Activated CD8-positive, alpha-beta memory T cell treated with anti-CD3 and anti-CD28 coated beads, Interleukin-2, amount 10 ng/mL, durations not matched to agents 7 days and 5 days (primary cell): ENCODE measurements around the gene BUD31. TPM values are rescaled to one million over a fixed set of nuclear protein-coding genes. Genes with fewer than 3 reads are reported as not detected.
"Not testable (repeated sequence)": the region's sequence is repeated elsewhere in the genome, so short reads cannot be mapped to it uniquely, and the experiment has no call there.

ENCODE experiments used
- ATAC-seq: fragments of 150-1000 bp; cut with Tn5 transposase; one replicate; pipeline ENCODE4 v1.10.0; 2021; ENCODE audit warnings: moderate library complexity
- CTCF ChIA-PET: fragments of 350-600 bp; sonication (Branson Sonifier 250); formaldehyde crosslinking; loops from one replicate; lab custom pipeline; 2021; ENCODE audit warnings: antibody characterized with exemption; lab: Charles Lee
- DNase-seq: peaks from one replicate; pipeline ENCODE4 v3.0.0-alpha.2; 2020
- H3K27ac Mint-ChIP-seq: one replicate; pipeline ENCODE4 v1.8.0; 2021; ENCODE audit warnings: mild to moderate bottlenecking, mixed read lengths
- H3K27me3 Mint-ChIP-seq: one replicate; pipeline ENCODE4 v1.8.0; 2021; ENCODE audit warnings: mixed read lengths
- H3K36me3 Mint-ChIP-seq: one replicate; pipeline ENCODE4 v1.8.0; 2021; ENCODE audit warnings: mild to moderate bottlenecking, mixed read lengths
- H3K4me1 Mint-ChIP-seq: one replicate; pipeline ENCODE4 v1.8.0; 2021; ENCODE audit warnings: mixed read lengths
- H3K4me3 Mint-ChIP-seq: one replicate; pipeline ENCODE4 v1.8.0; 2021; ENCODE audit warnings: mild to moderate bottlenecking, moderate library complexity, mixed read lengths
- H3K9me3 Mint-ChIP-seq: one replicate; pipeline ENCODE4 v1.8.0; 2022; ENCODE audit warnings: low read depth, mixed read lengths
- total RNA-seq, 2 experiments: library from RNA; stranded (reverse); gene quantifications; one replicate each; pipeline ENCODE4 v1.2.3, GENCODE V29; 2021

BUD31 gene
- total RNA-seq, 2 experiments from 2014 or later, result 116 to 138 TPM

GRCh38 chr7:99410635-99411034 is 1.9 kb downstream of the BUD31 start:
- no peaks in the 10 kb centered on the region for H3K9me3 Mint-ChIP-seq
- peak overlapping the region; percentile 96 for H3K4me3 Mint-ChIP-seq
- peaks cover 33% of the 10 kb centered on the region for H3K36me3 Mint-ChIP-seq
- peaks cover 43% of the 10 kb centered on the region for H3K4me1 Mint-ChIP-seq
- no peaks in the 10 kb centered on the region for H3K27me3 Mint-ChIP-seq
- CTCF ChIA-PET, result no interaction called here
- peak overlapping the region; percentile 58 for H3K27ac Mint-ChIP-seq
- ATAC-seq (no peak), DNase-seq (no peak)

DNA sequence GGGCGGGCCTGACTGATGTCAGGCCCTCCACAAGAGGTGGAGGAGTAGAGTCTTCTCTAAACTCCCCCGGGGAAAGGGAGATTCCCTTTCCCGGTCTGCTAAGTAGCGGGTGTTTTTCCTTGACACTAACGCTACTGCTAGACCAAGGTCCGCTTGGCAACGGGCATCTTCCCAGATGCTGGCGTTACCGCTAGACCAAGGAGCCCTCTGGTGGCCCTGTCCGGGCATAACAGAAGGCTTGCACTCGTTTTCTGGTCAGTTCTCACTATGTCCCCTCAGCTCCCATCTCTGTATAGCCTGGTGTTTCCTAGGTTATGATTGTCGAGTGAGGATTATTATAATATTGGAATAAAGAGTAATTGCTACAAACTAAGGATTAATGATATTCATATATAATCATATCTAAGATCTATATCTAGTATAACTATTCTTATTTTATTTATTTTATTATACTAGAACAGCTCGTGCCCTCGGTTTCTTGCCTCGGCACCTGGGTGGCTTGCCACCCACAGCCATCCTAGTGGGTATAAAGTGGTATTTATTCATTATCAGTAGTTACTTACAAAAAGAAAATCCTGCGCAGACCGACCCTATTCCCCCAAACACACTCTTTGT is 6.9 kb downstream of the BUD31 start:
- CTCF ChIA-PET, result interaction anchor here (0.8 to 1.8 kb wide), 6 partner anchors 8 to 102 kb away, joined by 3 to 6 read pairs (median 3); partner anchors contain the start of genes CPSF4 and PTCD1
- H3K27ac Mint-ChIP-seq, ATAC-seq, H3K27me3 Mint-ChIP-seq, DNase-seq, H3K4me3 Mint-ChIP-seq, H3K9me3 Mint-ChIP-seq: not testable (repeated sequence)
- H3K36me3 Mint-ChIP-seq, result peaks cover 55% of the 10 kb centered on the region
- peaks cover 18% of the 10 kb centered on the region for H3K4me1 Mint-ChIP-seq

- Mint-ChIP-seq H3K27me3 (no peaks in the 10 kb centered on the region), H3K4me3 (no peak overlapping the region), H3K4me1 (peaks cover 4% of the 10 kb centered on the region), H3K27ac (no peak overlapping the region), H3K9me3 (no peaks in the 10 kb centered on the region), H3K36me3 (peaks cover 39% of the 10 kb centered on the region)
- ATAC-seq (no peak), DNase-seq (no peak)
- CTCF ChIA-PET, result no interaction called here
Observed at GRCh38 chr7:99418260-99418659, 9.5 kb downstream of the BUD31 start.

GRCh38 chr7:99419323-99420021 is 10.7 kb downstream of the BUD31 start:
- DNase-seq (no peak), ATAC-seq (no peak)
- Mint-ChIP-seq H3K27me3 (no peaks in the 10 kb centered on the region), H3K4me1 (peaks cover 3% of the 10 kb centered on the region), H3K4me3 (no peak overlapping the region), H3K36me3 (peaks cover 38% of the 10 kb centered on the region), H3K27ac (no peak overlapping the region), H3K9me3 (no peaks in the 10 kb centered on the region)
- CTCF ChIA-PET, result interaction anchor here (1.2 to 1.6 kb wide), 2 partner anchors 11 to 53 kb away, joined by 3 to 5 read pairs; partner anchors contain the start of genes BUD31 and PDAP1

- H3K9me3 Mint-ChIP-seq, result no peaks in the 10 kb centered on the region
- H3K36me3 Mint-ChIP-seq, result peaks cover 34% of the 10 kb centered on the region
- H3K27me3 Mint-ChIP-seq, result no peaks in the 10 kb centered on the region
- H3K4me1 Mint-ChIP-seq, result peaks cover 3% of the 10 kb centered on the region
- no peak overlapping the region for H3K4me3 Mint-ChIP-seq
- CTCF ChIA-PET, result interaction anchor here (0.6 to 1.6 kb wide), 3 partner anchors 11 to 93 kb away, joined by 3 to 5 read pairs (median 3); partner anchors contain the start of genes BUD31 and PDAP1
- ATAC-seq (no peak), DNase-seq (no peak)
- H3K27ac Mint-ChIP-seq, result no peak overlapping the region
Observed at GRCh38 chr7:99420213-99420612, 11.4 kb downstream of the BUD31 start.

GRCh38 chr7:99420986-99421385 is 12.2 kb downstream of the BUD31 start:
- ATAC-seq, result no peak
- H3K27me3 Mint-ChIP-seq, result no peaks in the 10 kb centered on the region
- CTCF ChIA-PET, result interaction anchor here (0.6 kb wide), 1 partner anchor 1723 kb away, joined by 3 read pairs; no protein-coding TSS in a partner anchor
- H3K27ac Mint-ChIP-seq, result no peak overlapping the region
- no peak overlapping the region for H3K4me3 Mint-ChIP-seq
- H3K9me3 Mint-ChIP-seq, result no peaks in the 10 kb centered on the region
- no peak for DNase-seq
- peaks cover 32% of the 10 kb centered on the region for H3K36me3 Mint-ChIP-seq
- peaks cover 2% of the 10 kb centered on the region for H3K4me1 Mint-ChIP-seq

DNA sequence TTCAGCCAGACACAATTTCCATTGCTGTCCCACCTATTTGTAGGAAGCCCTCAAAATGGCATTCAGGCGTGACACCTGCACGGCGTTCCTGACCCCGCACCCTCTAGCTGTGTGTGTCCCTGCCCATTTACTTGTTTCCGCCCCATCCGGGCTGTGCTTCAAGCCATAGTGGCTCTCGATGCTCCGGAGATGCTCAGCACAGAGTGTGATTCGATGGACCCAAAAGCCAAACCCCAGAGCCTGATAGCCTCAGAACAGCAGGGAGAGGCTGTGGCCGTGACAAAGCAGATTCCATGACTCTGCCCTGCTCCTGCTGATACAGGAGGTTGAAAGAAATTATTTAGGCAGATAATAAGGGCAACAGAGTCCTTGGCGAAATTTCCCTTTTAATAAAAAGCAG is 13.4 kb downstream of the BUD31 start:
- ATAC-seq (no peak), DNase-seq (no peak)
- Mint-ChIP-seq H3K27ac (no peak overlapping the region), H3K9me3 (no peaks in the 10 kb centered on the region), H3K4me3 (no peak overlapping the region), H3K4me1 (no peaks in the 10 kb centered on the region), H3K36me3 (peaks cover 24% of the 10 kb centered on the region), H3K27me3 (no peaks in the 10 kb centered on the region)
- CTCF ChIA-PET, result interaction anchor here (0.7 kb wide), 2 partner anchors 8 to 70 kb away, joined by 3 read pairs; no protein-coding TSS in a partner anchor

DNA sequence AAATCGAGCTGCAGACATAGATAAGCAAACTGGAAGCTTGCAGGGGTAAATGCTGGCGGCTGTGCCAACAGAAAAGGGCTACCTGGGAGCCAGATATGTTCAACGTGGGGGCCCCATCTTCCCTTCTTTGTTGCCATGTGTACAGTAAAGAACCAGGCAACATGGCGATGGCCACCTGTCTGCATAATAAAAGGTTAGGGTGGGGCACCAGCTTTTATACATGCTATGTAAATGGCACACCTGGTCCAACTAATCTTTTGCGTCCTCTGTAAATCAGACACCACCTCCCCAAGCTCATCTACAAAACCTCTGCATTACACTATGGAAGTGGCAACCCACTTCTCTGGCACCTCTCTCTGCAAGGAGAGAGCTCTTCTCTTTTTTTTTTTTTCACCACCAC is 13.9 kb downstream of the BUD31 start:
- Mint-ChIP-seq H3K36me3 (peaks cover 20% of the 10 kb centered on the region), H3K27ac (no peak overlapping the region), H3K9me3 (no peaks in the 10 kb centered on the region), H3K4me3 (no peak overlapping the region), H3K27me3 (no peaks in the 10 kb centered on the region), H3K4me1 (no peaks in the 10 kb centered on the region)
- no peak for DNase-seq
- ATAC-seq, result no peak
- CTCF ChIA-PET, result interaction anchor here (0.7 kb wide), 2 partner anchors 9 to 69 kb away, joined by 3 read pairs; no protein-coding TSS in a partner anchor

DNA sequence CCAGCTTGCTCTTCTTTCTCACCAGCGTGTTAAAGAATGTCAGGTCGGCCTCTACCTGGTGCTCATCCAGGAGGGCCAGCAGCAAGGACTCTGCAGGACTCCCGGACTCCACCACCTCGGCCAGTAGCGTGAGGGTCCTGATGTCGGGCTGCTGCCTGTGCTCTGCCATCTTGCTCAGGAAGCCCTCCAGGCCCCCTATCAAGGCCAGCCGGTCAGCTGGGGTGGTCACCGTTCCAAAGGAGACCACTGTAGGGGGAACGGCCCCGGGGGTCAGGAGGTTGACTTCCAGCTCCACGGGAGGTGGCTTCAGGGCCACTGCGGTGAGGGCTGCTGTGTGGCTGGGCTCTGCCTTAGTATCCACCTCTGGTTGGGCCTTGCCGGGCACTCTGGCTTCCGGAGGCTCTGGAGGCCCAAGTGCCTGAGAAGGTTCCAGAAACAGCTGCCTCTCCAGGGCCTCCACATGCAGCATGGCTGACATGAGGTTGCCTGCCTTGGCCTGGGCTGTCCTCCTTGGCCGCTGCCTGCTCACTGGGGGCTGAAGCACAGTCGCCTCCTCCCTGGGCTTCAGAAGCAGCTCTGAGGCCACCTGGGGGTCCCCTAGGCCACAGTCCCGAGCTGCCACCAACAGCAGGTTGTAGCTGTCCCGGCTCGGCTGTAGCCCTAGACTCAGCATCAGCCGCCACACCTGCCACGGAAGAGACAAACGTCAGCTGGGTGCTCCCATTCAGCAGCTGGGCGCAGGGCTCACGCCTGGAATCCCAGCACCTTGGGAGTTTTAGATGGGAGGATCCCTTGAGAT is 16.4 kb downstream of the BUD31 start:
- H3K4me3 Mint-ChIP-seq, result no peak overlapping the region
- peaks cover 4% of the 10 kb centered on the region for H3K4me1 Mint-ChIP-seq
- peaks cover 18% of the 10 kb centered on the region for H3K36me3 Mint-ChIP-seq
- CTCF ChIA-PET, result no interaction called here
- ATAC-seq, result no peak
- no peak overlapping the region for H3K27ac Mint-ChIP-seq
- H3K27me3 Mint-ChIP-seq, result no peaks in the 10 kb centered on the region
- H3K9me3 Mint-ChIP-seq, result no peaks in the 10 kb centered on the region
- DNase-seq, result no peak

DNA sequence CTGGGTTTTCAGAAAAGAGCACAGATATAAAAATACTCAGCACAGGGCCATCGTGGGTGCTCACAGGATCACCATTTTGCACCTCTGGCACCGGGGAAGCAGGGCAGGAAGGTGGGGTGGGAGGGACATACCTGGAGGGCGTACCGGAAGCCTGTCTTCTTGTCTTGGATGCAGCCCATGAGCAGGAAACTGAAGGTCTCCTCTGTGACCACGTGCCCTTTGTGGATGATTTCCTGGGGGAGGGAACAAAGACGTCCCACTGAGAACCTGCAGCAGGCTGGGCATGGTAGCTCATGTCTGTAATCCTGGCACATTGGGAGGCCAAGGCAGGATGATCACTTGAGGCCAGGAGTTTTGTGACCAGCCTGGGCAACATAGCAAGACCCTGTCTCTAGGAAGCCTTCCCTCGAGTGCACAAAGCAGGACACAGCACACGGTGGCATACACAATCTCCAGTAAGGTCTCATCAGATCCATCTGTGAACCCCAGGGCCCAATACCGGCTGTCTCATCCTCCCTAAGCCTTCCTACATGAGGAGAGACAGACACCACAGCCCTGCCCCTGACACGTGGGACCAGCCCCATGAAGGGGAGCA is 20.3 kb downstream of the BUD31 start:
- Mint-ChIP-seq H3K36me3 (peaks cover 18% of the 10 kb centered on the region), H3K27me3 (no peaks in the 10 kb centered on the region), H3K9me3 (no peaks in the 10 kb centered on the region), H3K4me1 (peaks cover 4% of the 10 kb centered on the region), H3K4me3 (no peak overlapping the region), H3K27ac (no peak overlapping the region)
- CTCF ChIA-PET, result no interaction called here
- no peak for ATAC-seq
- DNase-seq, result no peak

- CTCF ChIA-PET, result no interaction called here
- DNase-seq (no peak), ATAC-seq (no peak)
- Mint-ChIP-seq H3K4me3 (no peak overlapping the region), H3K27me3 (no peaks in the 10 kb centered on the region), H3K9me3 (no peaks in the 10 kb centered on the region), H3K36me3 (peaks cover 17% of the 10 kb centered on the region), H3K4me1 (peaks cover 4% of the 10 kb centered on the region), H3K27ac (no peak overlapping the region)
Observed at GRCh38 chr7:99429756-99430155, 21.0 kb downstream of the BUD31 start.

- H3K9me3 Mint-ChIP-seq, H3K27me3 Mint-ChIP-seq, CTCF ChIA-PET, H3K27ac Mint-ChIP-seq, DNase-seq, H3K4me3 Mint-ChIP-seq, ATAC-seq: not testable (repeated sequence)
- Mint-ChIP-seq H3K36me3 (peaks cover 18% of the 10 kb centered on the region), H3K4me1 (peaks cover 10% of the 10 kb centered on the region)
Observed at GRCh38 chr7:99431756-99432540, 23.2 kb downstream of the BUD31 start.
